Right lobe of liver (tissue), 4 donors: ENCODE data around the gene UNC119B.

Experiments used
- CTCF ChIP-seq, 4 donors: fragments of 200-600 bp in 3 of 4; fragments of 450-650 bp in 1 of 4; IDR thresholded peaks; one replicate each; pipeline versions ENCODE4 v1.5.1 to v1.8.0; 2016 to 2022; ENCODE audit warnings: antibody characterized with exemption in 4 of 4, mild to moderate bottlenecking in 2 of 4
- POLR2A ChIP-seq: fragments of 450-650 bp; IDR thresholded peaks from one replicate; pipeline ENCODE4 v1.6.1; 2017; ENCODE audit warnings: antibody characterized with exemption, mild to moderate bottlenecking
- donor health status: DM: no; HTN: no; CAD: no.
- donor health status: DM: no; HTN: no; CAD: no.
- donor health status: DM: no; HTN: yes; CAD: no.

- TF ChIP-seq CTCF (IDR thresholded peaks at IDR 0.05) (no peak), POLR2A (no peak)
These were observed 25.7 kb upstream of the UNC119B start for GRCh38 chr12:120684523-120684932.
